GM12878 (cell line): Measurements from ENCODE around the gene CDC42BPB. TPM values are rescaled to one million over a fixed set of nuclear protein-coding genes. Genes with fewer than 3 reads are reported as not detected.

Source experiments
- ETV6 ChIP-seq, 2 experiments: fragments of 450-650 bp in 1 of 2; IDR thresholded peaks in 1 of 2; conservative IDR thresholded peaks in 1 of 2; 2 replicates each; pipeline ENCODE4 v1.6.1; 2014; ENCODE audit warnings: antibody characterized with exemption in 1 of 2, borderline replicate concordance in 1 of 2, low read depth in 1 of 2, mild to moderate bottlenecking in 1 of 2, moderate library complexity in 1 of 2
- EZH2 ChIP-seq: IDR thresholded peaks from 2 replicates; pipeline ENCODE4 v1.6.1; 2012; ENCODE audit warnings: low read depth, mild to moderate bottlenecking, control low read depth, inconsistent platforms, low read length, borderline replicate concordance; ENCODE audit not compliant: control insufficient read depth
- HDGF ChIP-seq: fragments of 450-650 bp; IDR thresholded peaks from 2 replicates; pipeline ENCODE4 v1.6.1; 2016; ENCODE audit warnings: antibody characterized with exemption
- JUNB ChIP-seq: IDR thresholded peaks from 2 replicates; pipeline ENCODE4 v1.6.1; 2016; ENCODE audit warnings: antibody characterized with exemption, mild to moderate bottlenecking
- KLF5 ChIP-seq: fragments of 450-650 bp; IDR thresholded peaks from 2 replicates; pipeline ENCODE4 v1.6.1; 2014; ENCODE audit warnings: mild to moderate bottlenecking; ENCODE audit not compliant: partially characterized antibody
- MEF2A ChIP-seq: IDR thresholded peaks from 2 replicates; pipeline ENCODE4 v1.6.1; 2011; ENCODE audit warnings: low read depth, mild to moderate bottlenecking, low read length, moderate library complexity; ENCODE audit not compliant: insufficient read depth
- POLR2AphosphoS2 ChIP-seq: IDR thresholded peaks from 2 replicates; pipeline ENCODE4 v1.6.1; 2011; ENCODE audit warnings: low read depth, mild to moderate bottlenecking, low read length, improper control_type of control experiment, moderate library complexity
- RAD51 ChIP-seq: fragments of 450-650 bp; IDR thresholded peaks from 2 replicates; pipeline ENCODE4 v1.6.1; 2016; ENCODE audit warnings: moderate library complexity, mild to moderate bottlenecking, inconsistent platforms
- RELA ChIP-seq: fragments of 450-650 bp; IDR thresholded peaks from 2 replicates; pipeline ENCODE4 v1.8.0; 2014; ENCODE audit warnings: borderline replicate concordance; ENCODE audit not compliant: partially characterized antibody
- RFX5 ChIP-seq: IDR thresholded peaks from 2 replicates; pipeline ENCODE4 v1.6.1; 2011; ENCODE audit warnings: low read depth, low read length, improper control_type of control experiment
- SREBF2 ChIP-seq: IDR thresholded peaks from 2 replicates; pipeline ENCODE4 v1.6.1; 2012; ENCODE audit warnings: mild to moderate bottlenecking, low read length
- ZNF217 ChIP-seq: fragments of 450-650 bp; IDR thresholded peaks from 2 replicates; pipeline ENCODE4 v1.6.1; 2017; ENCODE audit warnings: antibody characterized with exemption, mild to moderate bottlenecking
- ZSCAN29 ChIP-seq: fragments of 450-650 bp; IDR thresholded peaks from 2 replicates; pipeline ENCODE4 v1.6.1; 2017; ENCODE audit warnings: mild to moderate bottlenecking, moderate library complexity
- polyA plus RNA-seq, 11 experiments: library from polyadenylated mRNA; depleted of rRNA in 4 of 11; unstranded in 6 of 11; stranded (reverse) in 5 of 11; fragments of >200 nt; fragmentation: Nextera tagmentation in 4 of 11; fragmentation: Illumina TruSeq in 1 of 11; extraction: Ambion mirVana in 4 of 11; extraction: Trizol in 1 of 11; gene quantifications; 1 replicate in 1 of 11; 2 replicates in 10 of 11; pipeline versions ENCODE4 v1.2.1 to v1.2.3, GENCODE V29; 2011 to 2016; ENCODE audit warnings: inconsistent platforms in 2 of 11, missing spikeins in 2 of 11, low read depth in 1 of 11
- total RNA-seq, 4 experiments: library from RNA; depleted of rRNA in 3 of 4; stranded (reverse); fragments of >200 nt in 3 of 4; fragmentation: Illumina TruSeq in 1 of 4; extraction: Trizol in 1 of 4; gene quantifications; 2 replicates each; pipeline versions ENCODE4 v1.2.1 to v1.2.3, GENCODE V29; 2013 to 2021
- TF ChIP-seq, protein P1 (sequence below): fragments of 450-650 bp; IDR thresholded peaks from 2 replicates; pipeline ENCODE4 v1.6.1; 2018; ENCODE audit warnings: mild to moderate bottlenecking, low read depth, moderate library complexity; ENCODE audit not compliant: partially characterized antibody
- TF ChIP-seq, protein P2 (sequence below): IDR thresholded peaks from 2 replicates; pipeline ENCODE4 v1.6.1; 2012; ENCODE audit warnings: mild to moderate bottlenecking, low read depth, low read length
- TF ChIP-seq, protein P3 (sequence below): IDR thresholded peaks from 2 replicates; pipeline ENCODE4 v1.6.1; 2012; ENCODE audit warnings: low read length, inconsistent platforms
- TF ChIP-seq, protein P4 (sequence below): fragments of 450-650 bp; IDR thresholded peaks from 2 replicates; pipeline ENCODE4 v1.6.1; 2017; ENCODE audit warnings: antibody characterized with exemption, mild to moderate bottlenecking, moderate library complexity

Gene CDC42BPB
- total and polyA plus RNA-seq, 10 of the 15 experiments (the other 5 are each of a cell fraction or from before 2014, with no cell fraction given) = 0.42 to 22.1 (median 13.3) TPM

DNA sequence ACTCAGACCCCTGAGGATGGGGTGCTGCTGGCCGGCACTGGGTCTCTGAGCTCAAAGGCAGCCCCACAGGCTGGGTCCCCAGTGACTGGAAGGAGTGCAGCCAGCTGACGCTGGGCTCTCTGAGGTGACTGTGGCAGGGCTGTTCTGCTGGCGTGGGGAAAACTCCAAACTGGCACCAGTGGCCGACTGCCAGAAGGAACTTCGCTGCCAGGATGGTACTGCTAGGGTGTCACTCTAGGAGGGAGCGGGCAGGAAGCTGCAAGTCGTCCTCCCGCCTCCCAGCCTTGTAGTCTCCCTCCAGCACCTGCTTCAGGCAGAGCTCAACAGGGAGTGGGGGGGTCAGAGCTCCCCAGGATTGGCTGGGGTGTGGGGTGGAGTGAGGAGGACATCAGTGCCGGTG is 41.3 kb downstream of the CDC42BPB start (continued):
- TF ChIP-seq, protein P1, sequence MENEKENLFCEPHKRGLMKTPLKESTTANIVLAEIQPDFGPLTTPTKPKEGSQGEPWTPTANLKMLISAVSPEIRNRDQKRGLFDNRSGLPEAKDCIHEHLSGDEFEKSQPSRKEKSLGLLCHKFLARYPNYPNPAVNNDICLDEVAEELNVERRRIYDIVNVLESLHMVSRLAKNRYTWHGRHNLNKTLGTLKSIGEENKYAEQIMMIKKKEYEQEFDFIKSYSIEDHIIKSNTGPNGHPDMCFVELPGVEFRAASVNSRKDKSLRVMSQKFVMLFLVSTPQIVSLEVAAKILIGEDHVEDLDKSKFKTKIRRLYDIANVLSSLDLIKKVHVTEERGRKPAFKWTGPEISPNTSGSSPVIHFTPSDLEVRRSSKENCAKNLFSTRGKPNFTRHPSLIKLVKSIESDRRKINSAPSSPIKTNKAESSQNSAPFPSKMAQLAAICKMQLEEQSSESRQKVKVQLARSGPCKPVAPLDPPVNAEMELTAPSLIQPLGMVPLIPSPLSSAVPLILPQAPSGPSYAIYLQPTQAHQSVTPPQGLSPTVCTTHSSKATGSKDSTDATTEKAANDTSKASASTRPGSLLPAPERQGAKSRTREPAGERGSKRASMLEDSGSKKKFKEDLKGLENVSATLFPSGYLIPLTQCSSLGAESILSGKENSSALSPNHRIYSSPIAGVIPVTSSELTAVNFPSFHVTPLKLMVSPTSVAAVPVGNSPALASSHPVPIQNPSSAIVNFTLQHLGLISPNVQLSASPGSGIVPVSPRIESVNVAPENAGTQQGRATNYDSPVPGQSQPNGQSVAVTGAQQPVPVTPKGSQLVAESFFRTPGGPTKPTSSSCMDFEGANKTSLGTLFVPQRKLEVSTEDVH = no peak
- TF ChIP-seq RFX5 (no peak), ZSCAN29 (no peak), RELA (no peak), ETV6 (conservative IDR thresholded peaks at IDR 0.05 in 1 of 2, IDR thresholded peaks at IDR 0.05 in 1 of 2; ENCODE audit: borderline replicate concordance in 1 of 2, low read depth in 1 of 2) (no peak), KLF5 (no peak), POLR2AphosphoS2 (no peak), JUNB (no peak), SREBF2 (no peak), MEF2A (no peak), ZNF217 (no peak), EZH2 (no peak), RAD51 (no peak), HDGF (no peak)
- TF ChIP-seq, protein P2, sequence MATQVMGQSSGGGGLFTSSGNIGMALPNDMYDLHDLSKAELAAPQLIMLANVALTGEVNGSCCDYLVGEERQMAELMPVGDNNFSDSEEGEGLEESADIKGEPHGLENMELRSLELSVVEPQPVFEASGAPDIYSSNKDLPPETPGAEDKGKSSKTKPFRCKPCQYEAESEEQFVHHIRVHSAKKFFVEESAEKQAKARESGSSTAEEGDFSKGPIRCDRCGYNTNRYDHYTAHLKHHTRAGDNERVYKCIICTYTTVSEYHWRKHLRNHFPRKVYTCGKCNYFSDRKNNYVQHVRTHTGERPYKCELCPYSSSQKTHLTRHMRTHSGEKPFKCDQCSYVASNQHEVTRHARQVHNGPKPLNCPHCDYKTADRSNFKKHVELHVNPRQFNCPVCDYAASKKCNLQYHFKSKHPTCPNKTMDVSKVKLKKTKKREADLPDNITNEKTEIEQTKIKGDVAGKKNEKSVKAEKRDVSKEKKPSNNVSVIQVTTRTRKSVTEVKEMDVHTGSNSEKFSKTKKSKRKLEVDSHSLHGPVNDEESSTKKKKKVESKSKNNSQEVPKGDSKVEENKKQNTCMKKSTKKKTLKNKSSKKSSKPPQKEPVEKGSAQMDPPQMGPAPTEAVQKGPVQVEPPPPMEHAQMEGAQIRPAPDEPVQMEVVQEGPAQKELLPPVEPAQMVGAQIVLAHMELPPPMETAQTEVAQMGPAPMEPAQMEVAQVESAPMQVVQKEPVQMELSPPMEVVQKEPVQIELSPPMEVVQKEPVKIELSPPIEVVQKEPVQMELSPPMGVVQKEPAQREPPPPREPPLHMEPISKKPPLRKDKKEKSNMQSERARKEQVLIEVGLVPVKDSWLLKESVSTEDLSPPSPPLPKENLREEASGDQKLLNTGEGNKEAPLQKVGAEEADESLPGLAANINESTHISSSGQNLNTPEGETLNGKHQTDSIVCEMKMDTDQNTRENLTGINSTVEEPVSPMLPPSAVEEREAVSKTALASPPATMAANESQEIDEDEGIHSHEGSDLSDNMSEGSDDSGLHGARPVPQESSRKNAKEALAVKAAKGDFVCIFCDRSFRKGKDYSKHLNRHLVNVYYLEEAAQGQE = no peak
- TF ChIP-seq, protein P3, sequence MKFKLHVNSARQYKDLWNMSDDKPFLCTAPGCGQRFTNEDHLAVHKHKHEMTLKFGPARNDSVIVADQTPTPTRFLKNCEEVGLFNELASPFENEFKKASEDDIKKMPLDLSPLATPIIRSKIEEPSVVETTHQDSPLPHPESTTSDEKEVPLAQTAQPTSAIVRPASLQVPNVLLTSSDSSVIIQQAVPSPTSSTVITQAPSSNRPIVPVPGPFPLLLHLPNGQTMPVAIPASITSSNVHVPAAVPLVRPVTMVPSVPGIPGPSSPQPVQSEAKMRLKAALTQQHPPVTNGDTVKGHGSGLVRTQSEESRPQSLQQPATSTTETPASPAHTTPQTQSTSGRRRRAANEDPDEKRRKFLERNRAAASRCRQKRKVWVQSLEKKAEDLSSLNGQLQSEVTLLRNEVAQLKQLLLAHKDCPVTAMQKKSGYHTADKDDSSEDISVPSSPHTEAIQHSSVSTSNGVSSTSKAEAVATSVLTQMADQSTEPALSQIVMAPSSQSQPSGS = no peak
- TF ChIP-seq, protein P4, sequence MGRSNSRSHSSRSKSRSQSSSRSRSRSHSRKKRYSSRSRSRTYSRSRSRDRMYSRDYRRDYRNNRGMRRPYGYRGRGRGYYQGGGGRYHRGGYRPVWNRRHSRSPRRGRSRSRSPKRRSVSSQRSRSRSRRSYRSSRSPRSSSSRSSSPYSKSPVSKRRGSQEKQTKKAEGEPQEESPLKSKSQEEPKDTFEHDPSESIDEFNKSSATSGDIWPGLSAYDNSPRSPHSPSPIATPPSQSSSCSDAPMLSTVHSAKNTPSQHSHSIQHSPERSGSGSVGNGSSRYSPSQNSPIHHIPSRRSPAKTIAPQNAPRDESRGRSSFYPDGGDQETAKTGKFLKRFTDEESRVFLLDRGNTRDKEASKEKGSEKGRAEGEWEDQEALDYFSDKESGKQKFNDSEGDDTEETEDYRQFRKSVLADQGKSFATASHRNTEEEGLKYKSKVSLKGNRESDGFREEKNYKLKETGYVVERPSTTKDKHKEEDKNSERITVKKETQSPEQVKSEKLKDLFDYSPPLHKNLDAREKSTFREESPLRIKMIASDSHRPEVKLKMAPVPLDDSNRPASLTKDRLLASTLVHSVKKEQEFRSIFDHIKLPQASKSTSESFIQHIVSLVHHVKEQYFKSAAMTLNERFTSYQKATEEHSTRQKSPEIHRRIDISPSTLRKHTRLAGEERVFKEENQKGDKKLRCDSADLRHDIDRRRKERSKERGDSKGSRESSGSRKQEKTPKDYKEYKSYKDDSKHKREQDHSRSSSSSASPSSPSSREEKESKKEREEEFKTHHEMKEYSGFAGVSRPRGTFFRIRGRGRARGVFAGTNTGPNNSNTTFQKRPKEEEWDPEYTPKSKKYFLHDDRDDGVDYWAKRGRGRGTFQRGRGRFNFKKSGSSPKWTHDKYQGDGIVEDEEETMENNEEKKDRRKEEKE = no peak
